Uterus (tissue), 4 donors: Measurements from ENCODE around the gene TRPM4. TPM values are rescaled to one million over a fixed set of nuclear protein-coding genes. Genes with fewer than 3 reads are reported as not detected.
"Not testable (repeated sequence)": the region's sequence is repeated elsewhere in the genome, so short reads cannot be mapped to it uniquely, and the experiment has no call there.

ENCODE experiments used
- DNase-seq, 2 donors: peaks; one replicate each; pipeline ENCODE4 v3.0.0-alpha.2; 2019 to 2020
- H3K27ac ChIP-seq, 2 donors: fragments of 200-600 bp; sonication (generic); 1 replicate in 1 of 2; 2 replicates in 1 of 2; pipeline ENCODE4 v1.5.1; 2016 to 2018
- H3K27me3 ChIP-seq, 2 donors: fragments of 200-600 bp; sonication (generic); one replicate each; pipeline ENCODE4 v1.5.1; 2018 to 2019; ENCODE audit warnings: control low read depth in 1 of 2
- H3K36me3 ChIP-seq, 2 donors: fragments of 200-600 bp; sonication (generic); one replicate each; pipeline ENCODE4 v1.5.1; 2019; ENCODE audit warnings: control low read depth in 1 of 2
- H3K4me1 ChIP-seq, 2 donors: fragments of 200-600 bp; sonication (generic); one replicate each; pipeline ENCODE4 v1.5.1; 2018 to 2019; ENCODE audit warnings: control low read depth in 1 of 2
- H3K4me3 ChIP-seq, 2 donors: fragments of 200-600 bp; sonication (generic); 1 replicate in 1 of 2; 2 replicates in 1 of 2; pipeline ENCODE4 v1.5.1; 2018 to 2019; ENCODE audit warnings: mild to moderate bottlenecking in 1 of 2
- H3K9me3 ChIP-seq, 2 donors: fragments of 200-600 bp; sonication (generic); one replicate each; pipeline ENCODE4 v1.5.1; 2019; ENCODE audit warnings: control low read depth in 1 of 2
- POLR2A ChIP-seq, 2 donors: fragments of 450-650 bp; IDR thresholded peaks; one replicate each; pipeline ENCODE4 v1.6.1; 2016; ENCODE audit warnings: antibody characterized with exemption in 2 of 2, mild to moderate bottlenecking in 1 of 2, moderate library complexity in 1 of 2
- intact Hi-C: fragments of 100-400 bp; cut with DNase I; formaldehyde crosslinking; loops from one replicate; pipeline ENCODE4 v1.15.1; 2023; ENCODE audit warnings: low total_unique reads
- total RNA-seq, 4 donors: library from RNA; depleted of rRNA in 3 of 4; stranded (reverse); fragments of >200 nt in 3 of 4; gene quantifications; one replicate each; pipeline versions ENCODE4 v1.1.0 to v1.2.4, GENCODE V29; 2014 to 2023
- TF ChIP-seq, protein P1 (sequence below), 4 experiments: fragments of 200-600 bp in 2 of 4; fragments of 450-650 bp in 2 of 4; sonication (generic) in 2 of 4; IDR thresholded peaks; one replicate each; pipeline ENCODE4 v1.5.1; 2016 to 2019; ENCODE audit warnings: antibody characterized with exemption in 4 of 4, mild to moderate bottlenecking in 2 of 4, moderate library complexity in 1 of 4
- donor health status: DM: yes; HTN: yes; CAD: no.

TRPM4 gene
- total RNA-seq, 4 donors from 2014 or later = 9.7 to 28.7 (median 15.4) TPM

DNA sequence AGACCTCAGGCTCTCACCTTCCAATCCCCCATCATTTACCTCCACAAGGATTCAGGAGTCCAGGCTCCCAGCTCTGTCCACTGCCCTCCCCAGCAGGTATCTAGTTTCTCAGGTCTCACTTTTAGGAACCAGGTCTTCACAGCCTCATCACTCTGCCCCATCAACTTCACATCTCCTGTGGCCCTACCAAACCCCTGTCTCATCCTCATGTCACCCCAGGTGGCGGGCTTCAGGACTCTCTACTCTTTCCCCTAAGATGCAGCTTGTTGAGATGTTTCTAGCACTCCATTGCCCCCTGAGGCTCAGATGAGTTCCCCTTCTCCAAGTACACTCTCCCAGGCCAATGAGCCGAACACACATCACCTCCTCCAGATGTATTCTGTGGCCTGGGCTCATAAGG is 36.7 kb upstream of the TRPM4 start:
- no peak overlapping the region for H3K4me3 ChIP-seq
- no peaks in the 10 kb centered on the region for H3K27me3 ChIP-seq
- TF ChIP-seq POLR2A (IDR thresholded peaks at IDR 0.05) = no peak
- TF ChIP-seq, protein P1, sequence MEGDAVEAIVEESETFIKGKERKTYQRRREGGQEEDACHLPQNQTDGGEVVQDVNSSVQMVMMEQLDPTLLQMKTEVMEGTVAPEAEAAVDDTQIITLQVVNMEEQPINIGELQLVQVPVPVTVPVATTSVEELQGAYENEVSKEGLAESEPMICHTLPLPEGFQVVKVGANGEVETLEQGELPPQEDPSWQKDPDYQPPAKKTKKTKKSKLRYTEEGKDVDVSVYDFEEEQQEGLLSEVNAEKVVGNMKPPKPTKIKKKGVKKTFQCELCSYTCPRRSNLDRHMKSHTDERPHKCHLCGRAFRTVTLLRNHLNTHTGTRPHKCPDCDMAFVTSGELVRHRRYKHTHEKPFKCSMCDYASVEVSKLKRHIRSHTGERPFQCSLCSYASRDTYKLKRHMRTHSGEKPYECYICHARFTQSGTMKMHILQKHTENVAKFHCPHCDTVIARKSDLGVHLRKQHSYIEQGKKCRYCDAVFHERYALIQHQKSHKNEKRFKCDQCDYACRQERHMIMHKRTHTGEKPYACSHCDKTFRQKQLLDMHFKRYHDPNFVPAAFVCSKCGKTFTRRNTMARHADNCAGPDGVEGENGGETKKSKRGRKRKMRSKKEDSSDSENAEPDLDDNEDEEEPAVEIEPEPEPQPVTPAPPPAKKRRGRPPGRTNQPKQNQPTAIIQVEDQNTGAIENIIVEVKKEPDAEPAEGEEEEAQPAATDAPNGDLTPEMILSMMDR (IDR thresholded peaks at IDR 0.05) = no peak
- H3K27ac ChIP-seq = no peak overlapping the region
- no peaks in the 10 kb centered on the region for H3K36me3 ChIP-seq
- intact Hi-C loops = no loop called here
- H3K4me1 ChIP-seq = peaks cover 0 to 17% of the 10 kb centered on the region in 2 donors
- no peak for DNase-seq
- no peaks in the 10 kb centered on the region for H3K9me3 ChIP-seq

DNA sequence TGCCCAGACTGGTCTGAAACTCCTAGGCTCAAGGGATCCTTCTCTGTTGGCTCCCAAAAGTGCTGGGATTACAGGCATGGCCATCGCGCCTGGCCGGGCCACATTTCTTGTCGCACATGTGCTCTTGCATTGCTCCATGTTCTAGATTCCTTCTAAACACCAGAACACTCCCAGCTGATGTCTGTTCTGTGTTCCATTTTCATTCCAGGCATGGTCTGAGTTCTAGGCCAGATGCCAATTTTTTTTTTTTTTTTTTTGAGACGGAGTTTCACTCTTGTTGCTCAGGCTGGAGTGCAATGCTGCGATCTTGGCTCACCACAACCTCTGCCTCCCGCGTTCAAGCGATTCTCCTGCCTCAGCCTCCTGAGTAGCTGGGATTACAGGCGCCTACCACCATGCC is 35.8 kb upstream of the TRPM4 start:
- H3K4me1 ChIP-seq = peaks cover 0 to 17% of the 10 kb centered on the region in 2 donors
- intact Hi-C loops, H3K27ac ChIP-seq, H3K4me3 ChIP-seq, H3K27me3 ChIP-seq, H3K9me3 ChIP-seq, H3K36me3 ChIP-seq, DNase-seq: not testable (repeated sequence)

DNA sequence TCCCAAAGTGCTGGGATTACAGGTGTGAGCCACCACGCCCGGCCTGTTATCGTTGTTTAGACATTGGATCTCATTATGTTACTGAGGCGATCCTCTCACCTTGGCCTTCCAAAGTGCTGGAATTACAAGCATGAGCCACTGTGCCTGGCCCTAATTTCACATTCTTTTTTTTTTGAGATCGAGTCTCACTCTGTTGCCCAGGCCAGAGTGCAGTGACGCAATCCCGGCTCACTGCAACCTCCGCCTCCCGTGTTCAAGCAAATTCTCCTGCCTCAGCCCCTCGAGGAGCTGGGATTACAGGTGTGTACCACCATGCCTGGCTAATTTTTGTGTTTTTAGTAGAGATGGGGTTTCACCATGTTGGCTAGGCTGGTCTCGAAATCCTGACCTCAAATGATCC is 34.3 kb upstream of the TRPM4 start:
- H3K36me3 ChIP-seq, H3K27me3 ChIP-seq, H3K27ac ChIP-seq, DNase-seq, H3K9me3 ChIP-seq, intact Hi-C loops, H3K4me3 ChIP-seq: not testable (repeated sequence)
- peaks cover 0 to 16% of the 10 kb centered on the region in 2 donors for H3K4me1 ChIP-seq

DNA sequence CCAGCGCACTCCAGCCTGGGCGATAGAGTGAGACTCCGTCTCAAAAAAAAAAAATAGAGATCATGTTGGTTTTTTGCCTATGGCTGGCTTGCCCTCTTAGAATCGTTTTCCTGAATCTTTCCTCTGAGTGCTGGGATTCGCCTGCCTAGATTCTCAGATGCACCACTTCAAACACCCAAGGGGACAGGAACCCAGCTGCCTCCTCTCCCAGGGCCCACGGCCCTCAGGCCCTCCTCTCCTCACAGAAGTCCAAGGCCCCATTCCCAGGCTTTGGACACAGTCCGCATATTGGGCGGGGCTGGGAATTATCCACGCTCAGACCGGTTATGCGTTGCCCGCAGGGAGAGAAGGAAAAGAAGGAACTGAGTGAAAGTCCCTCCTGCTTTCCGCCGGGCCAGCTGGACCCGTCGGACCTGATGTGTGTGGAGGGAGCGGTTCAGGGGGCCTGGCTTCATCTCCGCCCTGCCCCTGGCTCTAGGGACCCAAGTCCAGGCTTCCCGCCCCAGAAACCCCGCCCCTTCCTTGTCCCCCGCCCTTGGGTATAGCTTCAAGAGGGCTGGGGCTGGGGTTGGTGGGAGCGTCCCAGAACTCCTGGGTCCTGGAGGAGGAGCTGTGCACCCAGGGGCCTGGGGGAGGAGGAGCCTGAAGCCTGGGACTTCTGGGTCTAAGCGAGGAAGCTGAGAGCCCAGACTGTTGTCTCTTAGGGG is 32.4 kb upstream of the TRPM4 start:
- H3K27ac ChIP-seq = no peak overlapping the region
- DNase-seq = no peak
- H3K9me3 ChIP-seq = no peaks in the 10 kb centered on the region
- no peaks in the 10 kb centered on the region for H3K27me3 ChIP-seq
- no peak for TF ChIP-seq POLR2A (IDR thresholded peaks at IDR 0.05)
- TF ChIP-seq, protein P1 (IDR thresholded peaks at IDR 0.05) = no peak
- peaks cover 0 to 7% of the 10 kb centered on the region in 2 donors for H3K4me1 ChIP-seq
- intact Hi-C loops = no loop called here
- H3K4me3 ChIP-seq = no peak overlapping the region
- no peaks in the 10 kb centered on the region for H3K36me3 ChIP-seq

DNA sequence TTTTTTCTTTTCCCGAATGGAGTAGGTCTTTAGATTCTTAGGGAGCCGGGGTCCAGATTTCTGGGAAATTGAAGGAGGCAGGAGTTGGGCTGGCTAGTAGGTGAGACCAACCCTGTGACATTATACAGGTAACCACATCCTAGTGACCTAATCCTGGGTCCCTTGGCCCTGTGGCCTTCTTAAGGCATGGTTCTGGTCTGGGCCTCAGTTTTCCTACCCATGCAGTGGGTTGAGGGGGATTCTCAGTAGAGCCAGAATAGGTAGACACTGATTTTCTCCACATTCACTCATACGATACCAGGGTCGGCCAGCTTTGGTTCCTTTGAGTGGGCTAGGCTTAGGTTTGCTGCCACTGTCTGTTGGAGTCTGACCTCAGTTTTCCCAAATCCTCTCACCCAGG is 31.0 kb upstream of the TRPM4 start:
- Histone ChIP-seq H3K27ac (no peak overlapping the region), H3K36me3 (no peaks in the 10 kb centered on the region), H3K27me3 (no peaks in the 10 kb centered on the region), H3K9me3 (no peaks in the 10 kb centered on the region), H3K4me3 (no peak overlapping the region), H3K4me1 (peaks cover 0 to 4% of the 10 kb centered on the region in 2 donors)
- intact Hi-C loops = no loop called here
- DNase-seq = no peak
- TF ChIP-seq, protein P1 (IDR thresholded peaks at IDR 0.05) = no peak
- TF ChIP-seq POLR2A (IDR thresholded peaks at IDR 0.05) = no peak

DNA sequence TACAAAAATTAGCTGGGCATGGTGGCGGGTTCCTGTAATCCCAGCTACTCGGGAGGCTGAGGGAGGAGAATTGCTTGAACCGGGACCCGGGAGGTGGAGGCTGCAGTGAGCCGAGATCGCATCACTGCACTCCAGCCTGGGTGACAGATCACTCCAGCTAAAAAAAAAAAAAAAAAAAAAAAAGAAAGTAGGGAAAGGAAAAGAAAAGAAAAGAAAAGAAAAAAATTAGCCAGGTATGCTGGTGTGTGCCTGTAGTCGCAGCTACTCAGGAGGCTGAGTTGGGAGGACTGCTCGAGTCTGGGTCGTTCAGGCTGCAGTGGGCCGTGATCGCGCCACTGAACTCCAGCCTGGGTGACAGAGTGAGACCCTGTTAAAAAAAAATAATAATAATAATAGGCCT is 30.4 kb upstream of the TRPM4 start:
- H3K27ac ChIP-seq, DNase-seq, H3K4me1 ChIP-seq, H3K27me3 ChIP-seq, H3K9me3 ChIP-seq, H3K36me3 ChIP-seq, H3K4me3 ChIP-seq, intact Hi-C loops: not testable (repeated sequence)
